Renal cortical epithelial cell (primary cell): ENCODE results near the gene GNAQ. TPM values are rescaled to one million over a fixed set of nuclear protein-coding genes. Genes with fewer than 3 reads are reported as not detected.
A peak's percentile ranks its signal among the peaks of the same experiment; 100 is the strongest.
"Not testable (repeated sequence)": the region's sequence is repeated elsewhere in the genome, so short reads cannot be mapped to it uniquely, and the experiment has no call there.

Source experiments
- DNase-seq: peaks from one replicate; pipeline ENCODE4 v3.0.0-alpha.2; 2011; ENCODE audit warnings: low read depth
- total RNA-seq: library from RNA; depleted of rRNA; stranded (reverse); fragments of >200 nt; gene quantifications from 2 replicates; pipeline ENCODE4 v1.2.3, GENCODE V29; 2014

GNAQ gene
- 41.7 and 65.6 TPM in 2 replicates for total RNA-seq

GRCh38 chr9:78031444-78031892 is at the start of gene GNAQ:
Gene GNAQ (minus strand): TSS chr9:78031811. CDS start chr9:78031235, 576 bp downstream.
- DNase-seq, result no peak

- no peak for DNase-seq
Measured at GRCh38 chr9:78074385-78075291, 43.0 kb upstream of the GNAQ start.

- DNase-seq, result no peak
Measured at GRCh38 chr9:78073722-78074121, 42.1 kb upstream of the GNAQ start.

- no peak for DNase-seq
Measured at GRCh38 chr9:78072586-78073199, 41.1 kb upstream of the GNAQ start.

- DNase-seq, result no peak
Measured at GRCh38 chr9:78070521-78070920, 38.9 kb upstream of the GNAQ start.

- no peak for DNase-seq
Measured at GRCh38 chr9:78064075-78064474, 32.5 kb upstream of the GNAQ start.

GRCh38 chr9:78062710-78063109 is 31.1 kb upstream of the GNAQ start:
- no peak for DNase-seq

GRCh38 chr9:78054218-78054617 is 22.6 kb upstream of the GNAQ start:
- DNase-seq, result not testable (repeated sequence)

GRCh38 chr9:78053627-78054026 is 22.0 kb upstream of the GNAQ start:
- no peak for DNase-seq

- no peak for DNase-seq
Measured at GRCh38 chr9:78050421-78050820, 18.8 kb upstream of the GNAQ start.

- DNase-seq, result no peak
Measured at GRCh38 chr9:78049484-78049883, 17.9 kb upstream of the GNAQ start.

GRCh38 chr9:78047106-78047505 is 15.5 kb upstream of the GNAQ start:
- DNase-seq, result no peak

- DNase-seq, result no peak
Measured at GRCh38 chr9:78046112-78046511, 14.5 kb upstream of the GNAQ start.

- DNase-seq, result no peak
Measured at GRCh38 chr9:78044886-78045285, 13.3 kb upstream of the GNAQ start.

- no peak for DNase-seq
Measured at GRCh38 chr9:78044189-78044588, 12.6 kb upstream of the GNAQ start.

- no peak for DNase-seq
Measured at GRCh38 chr9:78041971-78042370, 10.4 kb upstream of the GNAQ start.

GRCh38 chr9:78040726-78041125 is 9.1 kb upstream of the GNAQ start:
- DNase-seq, result peak; percentile 36

GRCh38 chr9:78038620-78039300 is 7.1 kb upstream of the GNAQ start:
- DNase-seq, result peak; percentile 33

- DNase-seq, result peak; percentile 73
Measured at GRCh38 chr9:78035383-78035993, 3.9 kb upstream of the GNAQ start.

- DNase-seq, result no peak
Measured at GRCh38 chr9:78033870-78034269, 2.3 kb upstream of the GNAQ start.

GRCh38 chr9:78032730-78033457 is 1.3 kb upstream of the GNAQ start:
- DNase-seq, result no peak
